Effector CD8-positive, alpha-beta T cell (primary cell): Measurements from ENCODE around the gene CRTC1.

Experiments
- DNase-seq: peaks from one replicate; lab custom pipeline; 2025; lab: John Stamatoyannopoulos, UW

The CRTC1 gene

GRCh38 chr19:18768046-18768771 is 84.7 kb downstream of the CRTC1 start:
- DNase-seq: no peak

GRCh38 chr19:18768997-18769891 is 85.8 kb downstream of the CRTC1 start:
- DNase-seq: no peak

- no peak for DNase-seq
Measured at GRCh38 chr19:18769989-18770528, 86.6 kb downstream of the CRTC1 start.

GRCh38 chr19:18770663-18771327 is 87.3 kb downstream of the CRTC1 start:
- DNase-seq: no peak

GRCh38 chr19:18771328-18772242 is 88.1 kb downstream of the CRTC1 start:
- DNase-seq: no peak

- no peak for DNase-seq
Measured at GRCh38 chr19:18772620-18773587, 89.4 kb downstream of the CRTC1 start.

GRCh38 chr19:18773682-18774081 is 90.2 kb downstream of the CRTC1 start:
- DNase-seq: no peak

GRCh38 chr19:18774107-18774506 is 90.6 kb downstream of the CRTC1 start:
- no peak for DNase-seq

- no peak for DNase-seq
Measured at GRCh38 chr19:18774782-18775444, 91.4 kb downstream of the CRTC1 start.

GRCh38 chr19:18775586-18776287 is 92.3 kb downstream of the CRTC1 start:
- no peak for DNase-seq

GRCh38 chr19:18776288-18776594 is 92.8 kb downstream of the CRTC1 start:
- no peak for DNase-seq

- no peak for DNase-seq
Measured at GRCh38 chr19:18776736-18777135, 93.3 kb downstream of the CRTC1 start.

- no peak for DNase-seq
Measured at GRCh38 chr19:18777301-18778075, 94.0 kb downstream of the CRTC1 start.

GRCh38 chr19:18778076-18778389 is 94.6 kb downstream of the CRTC1 start:
- no peak for DNase-seq

GRCh38 chr19:18778826-18779495 is 95.5 kb downstream of the CRTC1 start:
- no peak for DNase-seq

- DNase-seq: no peak
Measured at GRCh38 chr19:18780081-18780480, 96.6 kb downstream of the CRTC1 start.

- DNase-seq: no peak
Measured at GRCh38 chr19:18780631-18781030, 97.2 kb downstream of the CRTC1 start.
